Activated effector memory CD4-positive, alpha-beta T cell treated with Interleukin-2 at 50 U/mL for 16 hours (primary cell): ENCODE measurements around the gene NLRP13.
"Not testable (repeated sequence)": the region's sequence is repeated elsewhere in the genome, so short reads cannot be mapped to it uniquely, and the experiment has no call there.

ENCODE experiments used
- DNase-seq: peaks from one replicate; pipeline ENCODE4 v3.0.0-alpha.2; 2020

The NLRP13 gene, protein sequence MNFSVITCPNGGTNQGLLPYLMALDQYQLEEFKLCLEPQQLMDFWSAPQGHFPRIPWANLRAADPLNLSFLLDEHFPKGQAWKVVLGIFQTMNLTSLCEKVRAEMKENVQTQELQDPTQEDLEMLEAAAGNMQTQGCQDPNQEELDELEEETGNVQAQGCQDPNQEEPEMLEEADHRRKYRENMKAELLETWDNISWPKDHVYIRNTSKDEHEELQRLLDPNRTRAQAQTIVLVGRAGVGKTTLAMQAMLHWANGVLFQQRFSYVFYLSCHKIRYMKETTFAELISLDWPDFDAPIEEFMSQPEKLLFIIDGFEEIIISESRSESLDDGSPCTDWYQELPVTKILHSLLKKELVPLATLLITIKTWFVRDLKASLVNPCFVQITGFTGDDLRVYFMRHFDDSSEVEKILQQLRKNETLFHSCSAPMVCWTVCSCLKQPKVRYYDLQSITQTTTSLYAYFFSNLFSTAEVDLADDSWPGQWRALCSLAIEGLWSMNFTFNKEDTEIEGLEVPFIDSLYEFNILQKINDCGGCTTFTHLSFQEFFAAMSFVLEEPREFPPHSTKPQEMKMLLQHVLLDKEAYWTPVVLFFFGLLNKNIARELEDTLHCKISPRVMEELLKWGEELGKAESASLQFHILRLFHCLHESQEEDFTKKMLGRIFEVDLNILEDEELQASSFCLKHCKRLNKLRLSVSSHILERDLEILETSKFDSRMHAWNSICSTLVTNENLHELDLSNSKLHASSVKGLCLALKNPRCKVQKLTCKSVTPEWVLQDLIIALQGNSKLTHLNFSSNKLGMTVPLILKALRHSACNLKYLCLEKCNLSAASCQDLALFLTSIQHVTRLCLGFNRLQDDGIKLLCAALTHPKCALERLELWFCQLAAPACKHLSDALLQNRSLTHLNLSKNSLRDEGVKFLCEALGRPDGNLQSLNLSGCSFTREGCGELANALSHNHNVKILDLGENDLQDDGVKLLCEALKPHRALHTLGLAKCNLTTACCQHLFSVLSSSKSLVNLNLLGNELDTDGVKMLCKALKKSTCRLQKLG

DNA sequence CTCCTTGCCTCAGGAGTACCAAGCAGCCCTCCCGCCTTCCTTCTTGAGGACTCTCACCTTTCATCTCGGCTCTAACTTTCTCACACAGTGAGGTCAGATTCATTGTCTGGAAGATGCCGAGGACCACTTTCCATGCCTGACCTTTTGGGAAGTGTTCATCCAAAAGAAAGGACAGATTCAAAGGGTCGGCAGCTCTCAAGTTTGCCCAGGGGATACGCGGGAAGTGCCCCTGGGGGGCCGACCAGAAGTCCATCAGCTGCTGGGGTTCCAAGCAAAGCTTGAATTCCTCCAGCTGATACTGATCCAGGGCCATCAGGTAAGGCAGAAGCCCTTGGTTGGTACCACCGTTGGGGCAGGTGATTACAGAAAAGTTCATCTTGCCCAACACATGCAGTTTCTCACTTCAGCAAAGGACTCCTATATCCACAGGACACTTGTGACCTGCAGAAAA lies at the start of gene NLRP13:
TSS of gene NLRP13 (minus strand) at position 401 of the 451 bp plus-strand sequence. CDS start at position 376, 25 bp downstream.
- no peak for DNase-seq

DNA sequence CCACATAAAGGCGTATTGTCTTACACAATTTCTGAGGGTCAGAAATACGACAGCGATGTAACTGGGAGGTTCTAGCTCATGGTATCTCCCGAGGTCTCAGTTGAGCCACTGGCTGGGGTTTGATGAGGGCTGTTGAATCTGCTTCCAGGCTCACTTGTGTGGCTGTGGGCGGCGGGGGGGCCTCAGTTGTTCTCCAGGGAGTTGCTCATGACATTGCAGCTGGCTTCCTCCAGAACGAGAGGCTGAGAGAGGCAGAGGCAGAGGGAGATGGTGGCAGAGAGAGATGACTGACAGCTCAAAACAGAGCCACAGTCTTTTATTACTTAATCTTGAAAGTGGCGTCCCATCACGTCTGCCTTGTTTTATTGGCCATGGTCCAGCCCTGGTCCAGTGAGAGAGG lies 48.3 kb upstream of the NLRP13 start:
- DNase-seq: no peak

DNA sequence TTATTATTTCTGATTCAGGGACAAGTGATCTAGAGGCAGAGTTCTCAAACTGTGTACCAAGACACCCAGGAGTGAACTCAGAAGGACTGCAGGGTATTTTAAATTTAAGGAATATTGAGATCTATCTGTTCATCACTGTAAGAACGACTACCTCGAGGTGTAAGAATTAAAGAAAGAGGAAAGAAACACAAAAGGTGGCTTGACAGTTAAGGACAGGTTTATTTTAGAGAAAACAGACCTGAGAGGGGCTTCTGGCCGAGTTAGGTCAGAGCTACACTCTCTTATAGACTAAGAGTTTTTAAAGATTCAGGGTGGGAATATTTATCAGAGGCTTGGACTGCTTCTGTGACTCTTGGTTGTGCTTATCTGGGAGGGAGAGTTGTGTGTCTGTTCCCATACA lies 41.8 kb upstream of the NLRP13 start:
- no peak for DNase-seq

DNA sequence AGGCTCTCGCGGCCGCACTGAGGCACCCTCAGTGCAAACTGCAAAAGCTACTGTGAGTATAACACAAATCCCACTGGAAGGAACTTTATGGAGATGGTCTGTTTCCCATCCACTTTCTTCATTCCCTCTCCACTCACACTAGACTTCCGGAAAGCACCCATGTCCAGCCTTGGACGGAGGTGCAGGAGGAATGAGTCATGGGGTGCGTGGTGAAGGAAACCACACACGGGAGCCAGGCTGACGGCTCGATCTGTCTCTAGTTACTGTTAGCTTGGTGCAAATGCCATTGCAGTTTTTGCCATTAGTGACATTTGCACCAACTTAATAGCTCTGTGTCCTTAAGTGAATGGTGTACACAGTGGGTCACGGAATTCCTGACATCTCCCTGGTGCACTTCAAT lies 30.1 kb upstream of the NLRP13 start:
- no peak for DNase-seq

DNA sequence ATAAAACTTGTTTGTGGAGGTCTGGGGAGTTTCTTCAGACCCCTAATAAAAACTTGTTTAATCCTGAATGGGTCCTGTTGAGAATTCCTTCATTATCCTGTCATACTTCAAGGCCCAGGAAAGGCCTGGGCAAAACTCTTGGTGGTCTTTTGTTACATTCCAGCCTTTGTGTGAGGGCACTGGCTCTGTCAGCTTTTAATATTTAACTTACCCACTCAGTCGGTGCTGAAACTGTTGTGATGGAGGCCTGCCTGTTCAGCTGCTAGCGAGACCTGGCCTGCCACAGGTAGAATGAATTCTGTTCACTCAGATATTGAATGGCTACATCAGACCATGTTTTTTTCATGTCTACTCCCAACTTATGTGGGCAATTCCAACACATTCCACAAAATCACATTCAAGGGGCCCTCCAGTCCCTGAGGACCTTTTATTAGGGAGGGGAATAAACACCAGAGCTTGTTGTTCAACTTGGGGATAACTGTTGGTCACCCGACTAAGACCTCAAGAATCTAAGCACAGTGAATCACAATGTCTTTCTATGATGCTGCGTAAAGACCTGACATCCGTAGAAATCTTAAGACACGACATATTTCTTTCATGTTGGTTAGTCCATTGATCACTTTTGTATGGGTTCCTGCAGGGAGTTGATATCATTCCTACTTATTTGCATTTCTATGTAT lies 28.0 kb upstream of the NLRP13 start:
- no peak for DNase-seq

DNA sequence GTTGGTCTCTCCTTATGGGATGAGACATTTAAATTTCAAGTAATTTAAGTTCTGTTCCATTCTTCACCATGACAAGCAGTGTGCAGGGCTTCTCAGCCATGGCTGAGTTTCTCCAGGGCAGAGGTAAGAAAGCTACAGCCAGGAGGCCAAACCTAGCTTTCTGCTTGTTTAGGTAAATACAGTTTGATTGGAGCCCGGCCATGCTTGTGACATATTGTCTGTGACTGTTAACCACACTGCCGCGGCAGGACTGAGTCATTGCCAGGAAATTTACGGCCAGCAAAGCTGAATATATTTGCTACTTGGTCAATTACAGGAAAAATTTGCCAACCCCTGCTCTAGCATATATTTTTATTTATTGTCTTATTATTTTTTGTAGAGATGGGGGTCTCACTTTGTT lies 26.2 kb upstream of the NLRP13 start:
- DNase-seq: no peak

DNA sequence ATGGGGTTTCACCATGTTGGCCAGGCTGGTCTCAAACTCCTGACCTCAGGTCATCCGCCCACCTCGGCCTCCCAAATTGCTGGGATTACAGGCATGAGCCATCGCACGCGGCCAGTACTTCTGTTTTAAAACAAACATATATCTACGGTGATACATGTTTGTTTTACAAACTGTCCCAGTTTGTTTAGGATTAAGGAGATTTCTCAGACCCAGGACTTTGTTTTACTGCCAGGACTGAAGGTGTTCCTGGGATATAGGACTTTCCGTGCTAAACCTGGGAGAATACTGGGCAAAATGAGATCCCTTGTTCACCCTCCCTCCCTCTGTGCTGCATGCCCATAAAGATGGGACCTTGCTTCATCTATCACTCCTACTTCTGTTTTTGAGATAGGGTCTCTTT lies 24.3 kb upstream of the NLRP13 start:
- DNase-seq: no peak

DNA sequence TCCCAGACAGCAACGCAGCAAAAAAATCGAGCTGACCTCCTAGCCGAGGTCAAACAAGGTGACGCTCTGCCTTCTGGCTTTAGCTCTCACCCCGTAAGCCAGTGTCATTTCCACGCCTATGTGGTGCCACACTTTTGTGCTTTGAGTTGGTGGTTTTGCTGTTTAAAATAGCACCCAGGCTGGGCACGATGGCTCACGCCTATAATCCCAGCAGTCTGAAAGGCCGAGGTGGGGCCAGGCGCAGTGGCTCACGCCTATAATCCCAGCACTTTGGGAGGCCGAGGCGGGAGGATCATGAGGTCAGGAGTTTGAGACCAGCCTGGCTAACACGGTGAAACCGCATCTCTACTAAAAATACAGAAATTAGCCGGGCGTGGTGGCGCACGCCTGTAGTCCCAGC lies 18.4 kb upstream of the NLRP13 start:
- DNase-seq: not testable (repeated sequence)

DNA sequence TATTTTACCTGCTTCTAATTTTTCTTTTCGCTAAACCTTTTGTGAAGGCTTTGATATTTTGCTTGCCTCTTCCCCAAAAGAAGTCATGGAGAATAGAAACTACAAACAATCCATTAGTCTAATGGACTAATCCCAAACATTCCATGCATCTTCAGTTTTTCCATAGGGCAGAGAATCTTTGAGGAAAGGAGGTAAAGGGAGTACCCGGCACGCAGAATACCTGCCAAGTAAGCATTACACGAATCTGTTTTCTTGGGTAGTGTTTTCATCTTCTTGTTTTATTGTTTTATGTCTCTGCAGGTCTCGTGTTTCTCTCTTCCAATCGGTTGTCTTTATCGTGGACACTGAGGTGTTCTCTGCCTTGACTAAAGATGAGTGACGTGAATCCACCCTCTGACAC lies 15.4 kb upstream of the NLRP13 start, which contains the start of gene NLRP8:
TSS of gene NLRP8 (plus strand) at position 301 of the 400 bp plus-strand sequence.
- DNase-seq: no peak

DNA sequence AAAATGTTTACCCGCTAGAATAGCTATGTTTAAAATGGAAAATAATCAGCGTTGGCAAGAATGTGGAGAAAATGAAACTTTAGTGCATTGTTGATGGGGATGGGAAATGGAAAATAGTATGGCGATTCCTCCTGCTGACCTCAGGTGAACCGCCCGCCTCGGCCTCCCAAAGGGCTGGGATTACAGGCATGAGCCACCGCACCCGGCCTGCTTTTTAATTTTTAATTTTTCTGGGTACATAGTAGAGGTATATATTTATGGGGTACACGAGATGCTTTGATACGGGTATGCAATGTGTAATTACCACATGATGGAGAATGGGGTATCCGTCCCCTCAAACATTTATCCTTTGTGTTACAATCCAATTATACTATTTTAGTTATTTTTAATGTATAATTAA lies 8.2 kb upstream of the NLRP13 start:
- no peak for DNase-seq

DNA sequence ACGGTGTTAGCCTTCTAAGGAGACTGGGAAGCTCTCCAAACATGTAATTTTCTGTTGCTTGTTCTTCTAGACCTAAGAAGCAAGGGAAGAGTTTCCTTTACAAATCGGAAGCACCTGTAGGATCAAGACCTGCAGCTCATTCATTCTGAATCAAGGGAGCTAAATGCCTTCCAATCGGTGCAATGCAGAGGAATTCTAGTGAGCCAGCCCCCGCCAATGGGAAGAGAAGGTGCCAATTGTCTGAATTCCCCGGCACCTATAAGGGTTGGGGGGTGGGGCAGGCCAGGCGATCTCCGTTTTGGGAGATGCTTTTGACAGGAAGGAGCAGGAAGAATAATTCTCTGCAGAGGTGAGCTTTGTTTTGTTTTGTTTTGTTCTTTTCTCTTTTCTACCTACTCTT lies 7.1 kb upstream of the NLRP13 start:
- no peak for DNase-seq

DNA sequence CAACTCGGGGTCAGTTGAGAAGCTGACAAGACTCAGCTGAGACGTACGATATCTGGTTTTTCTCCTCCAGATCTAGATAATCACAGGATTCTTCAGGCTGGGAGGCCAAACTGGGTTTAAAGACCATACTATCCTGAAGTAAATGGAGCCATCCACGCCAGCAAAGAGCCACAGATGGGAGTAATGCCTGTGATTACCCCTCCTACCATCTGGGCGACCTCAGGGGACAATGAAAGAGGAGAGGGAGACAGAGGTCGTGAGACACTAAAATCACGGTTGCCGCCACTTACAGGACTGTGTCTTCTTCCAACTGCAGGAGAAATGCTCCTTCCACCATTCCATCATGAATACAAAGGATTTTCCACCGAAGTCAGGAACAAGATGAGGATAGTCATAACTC lies 3.1 kb upstream of the NLRP13 start:
- no peak for DNase-seq

DNA sequence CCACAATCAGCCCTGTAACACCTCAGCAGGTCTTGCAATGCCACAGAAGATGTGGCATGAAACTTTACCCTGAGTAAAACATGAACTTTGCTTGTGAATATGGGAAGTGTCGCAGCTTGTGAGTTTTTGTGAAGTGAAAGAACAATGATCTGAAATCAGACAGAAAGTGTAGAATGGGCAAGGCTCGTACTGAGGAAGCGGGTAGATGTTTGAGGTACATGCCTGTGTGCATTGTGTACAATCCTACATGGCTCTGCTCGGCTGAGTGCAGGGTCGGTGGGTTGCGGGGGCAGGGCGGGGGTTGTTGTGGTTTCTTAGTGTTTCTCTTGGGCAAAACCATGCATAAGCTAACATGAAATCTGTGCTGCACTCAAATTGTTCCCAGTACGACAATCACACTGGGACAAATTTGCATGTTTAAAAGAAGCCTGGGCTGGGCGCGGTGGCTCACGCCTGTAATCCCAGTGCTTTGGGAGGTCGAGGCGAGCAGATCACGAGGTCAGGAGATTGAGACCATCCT lies 1.1 kb downstream of the NLRP13 start:
- no peak for DNase-seq

DNA sequence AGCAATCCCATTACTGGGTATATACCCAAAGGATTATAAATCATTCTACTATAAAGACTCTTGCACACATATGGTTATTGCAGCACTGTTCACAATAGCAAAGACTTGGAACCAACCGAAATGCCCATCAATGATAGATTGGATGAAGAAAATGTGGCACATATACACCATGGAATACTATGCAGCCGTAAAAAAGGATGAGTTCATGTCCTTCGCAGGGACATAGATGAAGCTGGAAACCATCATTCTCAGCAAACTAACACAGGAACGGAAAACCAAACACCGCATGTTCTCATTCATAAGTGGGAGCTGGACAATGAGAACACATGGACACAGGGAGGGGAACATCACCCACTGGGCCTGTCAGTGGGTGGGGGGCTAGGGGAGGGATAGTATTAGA lies 2.9 kb downstream of the NLRP13 start:
- DNase-seq: not testable (repeated sequence)

DNA sequence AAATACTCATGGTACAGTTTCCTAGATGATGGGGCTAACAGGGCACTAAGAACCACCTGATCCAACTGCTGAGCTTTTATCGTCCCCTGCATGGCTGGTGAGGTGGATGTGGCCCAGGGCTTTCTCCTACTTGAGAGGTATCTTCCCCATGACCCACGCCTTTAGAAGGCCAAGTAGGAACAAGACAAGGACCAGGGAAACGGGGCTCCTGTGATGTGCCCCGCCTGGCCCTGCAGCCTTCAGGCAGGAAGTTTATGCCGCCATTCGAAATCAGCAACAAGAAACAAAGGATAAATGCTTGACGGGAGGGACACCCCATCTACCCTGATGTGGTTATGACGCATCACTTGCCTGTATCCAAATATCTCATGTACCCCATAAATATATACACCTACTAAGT lies 4.1 kb downstream of the NLRP13 start:
- DNase-seq: no peak

DNA sequence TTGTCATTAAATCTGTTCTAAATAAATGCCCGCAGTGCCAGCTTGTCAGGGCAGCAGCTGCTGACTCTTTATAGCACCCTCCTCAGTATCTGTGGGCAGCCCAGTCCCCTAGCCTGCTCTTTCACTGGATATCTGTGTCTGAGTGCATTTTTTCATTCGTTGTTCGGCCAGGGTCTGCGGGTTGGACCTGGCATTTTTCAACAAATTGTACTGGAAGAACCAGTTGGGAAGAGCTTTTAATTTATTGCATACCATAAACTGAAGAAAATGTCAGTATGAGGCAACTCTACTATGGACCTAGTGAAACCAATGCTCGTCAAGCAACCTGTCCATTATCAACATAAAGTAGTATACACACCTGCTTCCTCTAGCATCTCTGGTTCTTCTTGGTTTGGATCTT lies 8.6 kb downstream of the NLRP13 start:
- DNase-seq: no peak

DNA sequence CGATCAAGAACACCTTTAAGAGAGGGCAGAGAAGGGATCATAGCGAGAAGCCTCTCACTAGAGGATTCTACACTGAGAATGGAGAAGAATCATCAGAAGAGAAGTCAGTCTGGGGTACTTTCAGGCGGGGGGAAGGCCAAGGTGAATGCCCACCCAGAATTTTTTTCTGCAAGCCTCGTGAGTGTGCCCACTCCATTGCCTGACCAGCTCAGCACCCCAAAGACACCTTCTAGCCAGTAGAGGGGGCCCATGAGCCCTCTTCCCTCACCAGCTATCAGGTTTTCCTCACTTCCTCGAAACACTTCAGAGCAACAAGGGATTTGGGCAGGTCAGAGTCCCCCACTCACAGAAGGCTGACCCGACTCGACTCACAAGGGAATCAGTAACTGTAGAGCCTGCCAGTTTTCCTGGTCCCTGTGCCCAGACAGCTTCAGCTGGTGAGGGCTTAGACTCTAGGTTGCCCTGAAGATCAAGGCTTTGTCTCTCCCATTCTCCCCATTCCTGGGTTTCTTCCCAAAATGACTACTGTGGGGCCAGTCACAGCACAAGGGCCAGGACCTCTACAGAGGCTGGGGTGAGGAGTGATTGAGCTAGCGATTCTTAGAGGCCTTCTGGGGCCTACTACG lies 18.4 kb downstream of the NLRP13 start:
- DNase-seq: no peak

DNA sequence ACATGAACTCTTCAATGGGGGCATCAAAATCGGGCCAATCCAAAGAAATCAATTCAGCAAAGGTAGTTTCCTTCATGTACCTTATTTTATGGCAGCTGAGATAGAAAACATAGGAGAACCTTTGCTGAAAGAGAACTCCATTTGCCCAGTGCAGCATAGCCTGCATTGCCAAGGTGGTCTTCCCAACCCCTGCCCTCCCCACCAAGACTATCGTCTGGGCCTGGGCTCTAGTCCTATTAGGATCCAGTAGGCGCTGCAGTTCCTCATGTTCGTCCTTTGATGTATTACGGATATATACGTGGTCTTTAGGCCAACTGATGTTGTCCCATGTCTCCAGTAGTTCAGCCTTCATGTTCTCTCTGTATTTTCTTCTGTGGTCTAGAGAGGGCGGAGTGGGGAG lies 19.2 kb downstream of the NLRP13 start:
- DNase-seq: no peak

DNA sequence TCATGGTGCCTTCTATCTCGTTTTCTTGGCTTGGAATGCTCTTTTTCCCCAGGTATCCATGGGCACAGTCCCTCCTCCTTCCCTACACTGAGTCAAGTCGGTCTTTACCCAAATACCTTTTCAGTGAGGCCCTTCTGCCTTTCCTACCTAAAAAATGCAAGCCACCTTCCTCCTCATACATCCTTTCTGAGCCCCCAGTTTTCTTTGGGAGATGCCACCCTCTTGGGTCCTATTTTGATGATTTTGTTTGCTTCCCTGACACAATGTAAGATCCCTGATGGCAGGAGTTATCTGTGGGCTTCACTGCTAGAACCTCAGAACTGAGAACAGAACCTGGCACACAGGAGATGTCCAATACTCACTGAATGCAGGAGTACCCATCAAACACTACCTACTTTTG lies 22.3 kb downstream of the NLRP13 start:
- no peak for DNase-seq

DNA sequence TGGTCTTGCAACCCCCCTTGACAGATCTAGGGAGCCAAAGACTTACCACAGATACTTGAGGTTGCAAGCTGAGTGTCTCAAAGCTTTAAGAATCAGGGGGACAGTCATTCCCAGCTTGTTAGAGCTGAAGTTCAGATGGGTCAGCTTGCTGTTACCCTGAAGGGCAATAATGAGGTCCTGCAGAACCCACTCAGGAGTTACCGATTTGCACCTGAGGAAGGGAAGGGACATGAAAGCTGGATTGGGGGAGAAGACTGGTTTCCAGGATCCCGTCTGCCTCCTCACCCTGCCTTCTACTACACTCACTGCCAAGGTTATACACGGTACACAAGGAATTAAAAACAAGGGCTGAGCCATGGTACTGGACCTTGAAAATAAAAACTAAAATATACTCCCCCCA lies 24.4 kb downstream of the NLRP13 start:
- DNase-seq: no peak

DNA sequence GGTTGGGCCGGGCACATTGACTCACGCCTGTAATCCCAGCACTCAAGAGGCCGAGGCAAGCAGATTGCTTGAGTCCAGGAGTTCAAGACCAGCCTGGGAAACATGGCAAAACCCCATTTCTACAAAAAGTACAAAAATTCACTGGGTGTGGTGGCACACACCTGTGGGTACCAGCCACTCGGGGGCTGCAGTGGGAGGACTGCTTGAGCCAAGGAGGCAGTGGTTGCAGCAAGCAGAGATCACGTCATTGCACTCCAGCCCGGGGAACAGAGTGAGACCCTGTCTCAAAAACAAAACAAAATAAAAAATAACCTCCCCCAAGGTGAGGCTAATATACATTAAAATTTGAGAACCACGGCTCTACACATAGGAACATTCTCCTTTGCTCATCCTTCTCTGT lies 24.9 kb downstream of the NLRP13 start:
- no peak for DNase-seq

DNA sequence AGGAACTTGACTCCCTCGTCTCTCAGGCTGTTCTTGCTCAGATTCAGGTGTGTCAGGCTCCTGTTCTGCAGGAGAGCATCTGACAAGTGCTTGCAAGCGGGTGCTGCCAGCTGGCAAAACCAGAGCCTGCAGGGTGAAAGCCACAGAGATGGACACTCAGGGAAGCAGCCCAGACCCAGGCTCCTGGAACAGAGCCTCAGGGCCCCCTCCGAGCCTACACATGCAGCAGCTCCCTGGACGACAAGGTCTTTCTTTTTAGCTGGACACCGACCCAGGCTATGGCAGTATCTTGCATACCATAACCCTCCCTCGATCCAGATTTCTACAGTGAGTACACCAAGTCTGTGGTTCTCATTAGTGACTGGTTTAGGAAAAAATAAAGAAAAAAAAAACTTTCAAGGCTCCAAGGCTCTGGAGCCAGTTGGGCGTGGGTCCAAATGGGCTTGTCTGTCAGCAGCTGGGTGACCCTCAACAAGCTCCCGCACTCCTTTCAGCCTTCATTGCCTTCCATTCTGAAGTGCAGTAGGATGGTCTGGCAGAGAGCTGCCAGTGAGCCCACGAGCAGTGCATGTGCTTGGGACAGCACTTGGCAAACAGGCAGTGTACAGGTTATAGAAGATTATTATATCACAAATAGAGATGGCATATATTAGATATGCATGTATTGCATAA lies 29.9 kb downstream of the NLRP13 start:
- no peak for DNase-seq
